C4-2B (cell line): ENCODE results near the gene GDF11.

Source experiments
- H3K27ac ChIP-seq: fragments of 450-650 bp; 2 replicates; pipeline ENCODE4 v1.5.1; 2017
- ZFX ChIP-seq: fragments of 450-650 bp; IDR thresholded peaks from 2 replicates; pipeline ENCODE4 v1.6.1; 2017
- TF ChIP-seq, protein P1 (sequence below): fragments of 450-650 bp; conservative IDR thresholded peaks from 2 replicates; pipeline ENCODE4 v1.5.1; 2017; ENCODE audit warnings: mild to moderate bottlenecking

GDF11 gene

DNA sequence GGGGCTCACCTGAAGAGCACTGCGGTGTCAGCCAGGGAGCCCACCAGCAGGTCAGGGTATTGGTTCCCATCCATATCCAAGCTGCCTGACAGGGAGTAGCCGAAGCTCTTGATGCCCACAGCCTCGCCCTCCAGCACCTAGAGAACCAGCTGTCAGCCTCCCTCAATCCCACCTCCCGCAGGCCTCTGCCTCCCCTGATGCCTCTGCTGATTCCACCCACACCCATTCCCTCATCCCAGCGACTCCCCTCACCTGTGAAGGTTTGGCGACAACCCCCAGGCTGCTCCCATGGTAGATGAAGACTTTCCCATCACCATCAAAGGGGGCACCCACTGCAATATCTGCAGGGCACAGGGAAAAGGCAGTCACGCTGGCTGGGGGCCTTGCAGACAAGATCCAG, 45.2 kb upstream of the GDF11 start:
- no peak for TF ChIP-seq ZFX
- TF ChIP-seq, protein P1, sequence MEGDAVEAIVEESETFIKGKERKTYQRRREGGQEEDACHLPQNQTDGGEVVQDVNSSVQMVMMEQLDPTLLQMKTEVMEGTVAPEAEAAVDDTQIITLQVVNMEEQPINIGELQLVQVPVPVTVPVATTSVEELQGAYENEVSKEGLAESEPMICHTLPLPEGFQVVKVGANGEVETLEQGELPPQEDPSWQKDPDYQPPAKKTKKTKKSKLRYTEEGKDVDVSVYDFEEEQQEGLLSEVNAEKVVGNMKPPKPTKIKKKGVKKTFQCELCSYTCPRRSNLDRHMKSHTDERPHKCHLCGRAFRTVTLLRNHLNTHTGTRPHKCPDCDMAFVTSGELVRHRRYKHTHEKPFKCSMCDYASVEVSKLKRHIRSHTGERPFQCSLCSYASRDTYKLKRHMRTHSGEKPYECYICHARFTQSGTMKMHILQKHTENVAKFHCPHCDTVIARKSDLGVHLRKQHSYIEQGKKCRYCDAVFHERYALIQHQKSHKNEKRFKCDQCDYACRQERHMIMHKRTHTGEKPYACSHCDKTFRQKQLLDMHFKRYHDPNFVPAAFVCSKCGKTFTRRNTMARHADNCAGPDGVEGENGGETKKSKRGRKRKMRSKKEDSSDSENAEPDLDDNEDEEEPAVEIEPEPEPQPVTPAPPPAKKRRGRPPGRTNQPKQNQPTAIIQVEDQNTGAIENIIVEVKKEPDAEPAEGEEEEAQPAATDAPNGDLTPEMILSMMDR: no peak
- H3K27ac ChIP-seq: no peak overlapping the region

DNA sequence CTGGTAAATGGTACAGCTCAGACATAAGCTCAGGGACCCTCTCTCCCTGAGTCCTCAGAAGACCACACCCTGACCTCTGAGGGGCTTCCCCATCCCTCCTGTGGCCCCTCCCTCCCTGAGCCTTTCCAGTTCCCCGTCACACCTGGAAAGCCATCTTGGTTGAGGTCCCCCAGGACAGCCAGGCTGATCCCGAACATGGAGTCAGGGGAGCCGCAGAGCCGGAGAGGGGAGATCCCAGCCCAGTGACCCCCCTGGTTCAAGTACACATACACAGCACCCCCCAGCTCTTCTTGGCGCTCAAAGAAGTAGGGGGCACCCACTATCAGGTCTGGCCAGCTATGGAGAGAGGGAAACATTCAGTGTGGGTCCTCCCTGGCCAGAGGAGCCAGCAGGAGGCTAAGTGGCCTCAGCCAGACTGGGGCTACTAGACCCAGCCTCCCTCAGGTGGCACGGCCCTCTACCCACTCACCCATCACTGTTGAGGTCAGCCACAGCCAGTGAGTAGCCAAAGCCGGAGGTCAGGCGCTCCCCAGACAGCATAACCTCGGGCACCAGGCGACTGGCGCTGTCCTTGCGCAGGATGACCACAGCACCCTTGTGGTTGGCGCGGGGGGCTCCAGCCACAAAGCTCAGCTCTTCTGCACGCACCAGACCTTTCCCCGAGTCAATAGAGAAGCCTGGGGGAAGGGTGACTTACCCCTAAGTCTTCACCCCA, 44.5 kb upstream of the GDF11 start:
- no peak overlapping the region for H3K27ac ChIP-seq
- no peak for TF ChIP-seq ZFX
- TF ChIP-seq, protein P1: no peak

DNA sequence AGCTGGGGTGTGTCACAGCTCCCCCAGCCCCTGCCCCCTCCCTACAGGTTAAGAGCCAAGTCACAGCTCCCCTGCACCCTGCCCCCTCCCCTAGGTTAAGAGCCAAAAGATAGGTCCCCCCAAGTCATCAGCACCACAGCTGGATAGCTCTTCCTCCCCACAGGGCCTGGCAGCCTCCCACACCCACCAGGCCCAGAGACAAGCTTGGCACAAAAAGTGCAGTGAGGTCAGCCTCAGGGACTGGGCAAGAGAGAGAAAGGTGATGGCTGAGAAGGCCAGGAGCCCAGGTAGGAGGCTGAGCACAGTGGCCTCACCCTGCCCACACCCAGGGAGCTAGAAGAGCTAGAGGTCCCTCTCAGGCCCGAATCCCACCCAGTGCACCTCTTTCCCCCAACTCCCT, 44.0 kb upstream of the GDF11 start:
- no peak overlapping the region for H3K27ac ChIP-seq
- TF ChIP-seq ZFX: no peak
- TF ChIP-seq, protein P1: no peak

DNA sequence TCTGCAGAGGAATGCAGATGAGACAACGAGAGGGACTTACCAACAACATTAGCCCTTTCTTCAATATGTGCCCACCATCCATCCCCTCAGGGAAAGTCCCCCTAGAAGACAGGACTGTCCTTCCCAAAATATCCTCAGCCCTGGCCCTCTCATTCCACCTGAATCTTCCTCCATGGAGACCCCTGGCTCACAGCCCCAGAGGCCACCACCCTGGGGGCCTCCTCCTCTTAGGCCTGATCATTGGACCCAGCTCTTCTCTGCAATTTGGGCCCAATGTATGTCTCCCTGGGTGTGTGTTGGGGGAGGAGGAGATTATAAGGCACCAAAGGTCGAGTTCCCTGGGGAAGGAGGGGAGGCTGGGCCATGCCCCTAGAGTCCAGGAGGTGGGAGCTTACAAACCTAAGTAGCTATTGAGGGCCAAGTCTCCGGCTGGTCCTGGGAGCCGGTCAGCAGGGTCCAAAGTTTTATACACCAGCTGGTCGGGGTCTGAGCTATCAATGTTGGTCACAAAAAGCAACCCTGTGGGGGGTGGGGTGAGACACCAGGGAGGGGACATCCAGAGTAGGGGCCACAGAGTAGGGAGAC, 43.4 kb upstream of the GDF11 start:
- TF ChIP-seq, protein P1: no peak
- no peak for TF ChIP-seq ZFX
- H3K27ac ChIP-seq: no peak overlapping the region

DNA sequence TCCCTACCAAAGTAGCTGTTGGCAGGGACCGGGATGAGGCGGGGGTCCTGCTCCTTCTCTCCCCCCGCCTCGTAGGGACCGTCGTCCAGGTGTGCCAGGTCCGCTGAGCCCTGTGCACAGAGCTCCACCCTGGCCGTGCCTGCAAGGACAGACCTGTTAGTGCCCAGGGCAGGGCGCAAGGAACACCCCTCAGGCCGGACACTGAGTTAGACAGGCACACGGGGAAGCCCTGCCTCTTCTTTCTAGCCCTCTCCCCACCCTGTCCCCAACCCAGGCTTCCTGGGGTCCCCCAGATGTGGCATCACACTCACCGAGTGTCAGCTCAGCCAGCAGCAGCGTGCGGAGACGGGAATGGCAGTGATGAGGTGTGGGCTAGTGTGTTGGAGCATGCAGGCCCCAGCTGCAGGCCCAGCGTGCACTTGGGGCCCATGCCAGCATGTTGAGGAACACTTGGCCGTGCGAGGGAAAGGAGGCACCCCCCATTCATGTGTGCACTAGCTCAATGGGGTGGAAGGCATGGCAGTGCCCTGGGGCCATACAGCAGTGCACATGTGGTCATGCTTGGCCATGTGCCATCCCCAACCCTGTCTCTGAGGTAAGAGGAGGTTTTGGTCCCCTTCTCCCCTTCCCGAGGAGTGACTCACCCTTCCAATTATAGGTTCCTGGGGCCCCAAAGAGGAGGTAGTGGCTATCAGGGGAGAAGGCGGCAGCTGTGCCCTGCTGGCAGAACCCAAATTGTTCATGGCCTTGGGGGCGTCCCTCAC, 42.5 kb upstream of the GDF11 start:
- TF ChIP-seq, protein P1: no peak
- no peak for TF ChIP-seq ZFX
- H3K27ac ChIP-seq: no peak overlapping the region

DNA sequence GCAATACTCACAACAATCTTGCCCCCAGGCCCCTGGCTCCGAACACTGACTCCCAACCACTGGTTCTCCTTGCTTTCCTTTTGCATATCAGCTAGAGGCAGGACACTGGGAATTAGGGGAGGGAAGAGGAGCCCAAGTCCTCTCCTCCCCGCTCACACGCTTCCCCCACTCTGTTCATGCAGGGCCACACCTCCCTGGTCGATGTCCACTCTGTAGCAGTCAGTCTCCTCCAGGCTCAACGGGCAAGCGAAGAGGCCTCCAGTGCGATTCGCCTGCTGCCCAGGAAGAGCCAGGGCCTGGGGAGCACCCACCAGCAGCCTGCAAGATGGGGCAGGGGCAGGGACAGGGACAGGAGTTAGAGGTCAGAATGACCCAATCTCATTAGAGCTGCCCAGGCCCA, 40.1 kb upstream of the GDF11 start:
- TF ChIP-seq ZFX: no peak
- TF ChIP-seq, protein P1: no peak
- H3K27ac ChIP-seq: no peak overlapping the region

DNA sequence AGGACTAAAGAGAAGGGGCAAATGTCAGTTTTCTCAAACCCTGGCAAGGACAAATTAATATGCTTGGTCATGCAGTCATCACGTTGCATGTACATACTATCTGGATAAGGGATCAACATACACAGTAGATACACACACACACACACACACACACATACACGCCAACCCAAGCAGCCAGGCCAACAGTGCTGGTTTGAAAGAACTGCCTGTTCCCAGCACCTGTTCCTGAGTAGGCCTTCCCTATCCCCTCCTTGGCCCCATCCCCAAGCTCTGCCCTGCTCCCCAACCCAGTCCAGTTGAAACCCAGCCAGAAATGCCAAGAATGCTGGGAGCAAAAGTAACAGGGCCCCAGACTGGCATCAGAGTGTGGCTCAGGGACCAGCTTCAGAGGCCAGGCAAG, 39.6 kb upstream of the GDF11 start:
- TF ChIP-seq, protein P1: no peak
- no peak for TF ChIP-seq ZFX
- H3K27ac ChIP-seq: no peak overlapping the region
